ENCODE results near the gene SLC44A4.

DNA sequence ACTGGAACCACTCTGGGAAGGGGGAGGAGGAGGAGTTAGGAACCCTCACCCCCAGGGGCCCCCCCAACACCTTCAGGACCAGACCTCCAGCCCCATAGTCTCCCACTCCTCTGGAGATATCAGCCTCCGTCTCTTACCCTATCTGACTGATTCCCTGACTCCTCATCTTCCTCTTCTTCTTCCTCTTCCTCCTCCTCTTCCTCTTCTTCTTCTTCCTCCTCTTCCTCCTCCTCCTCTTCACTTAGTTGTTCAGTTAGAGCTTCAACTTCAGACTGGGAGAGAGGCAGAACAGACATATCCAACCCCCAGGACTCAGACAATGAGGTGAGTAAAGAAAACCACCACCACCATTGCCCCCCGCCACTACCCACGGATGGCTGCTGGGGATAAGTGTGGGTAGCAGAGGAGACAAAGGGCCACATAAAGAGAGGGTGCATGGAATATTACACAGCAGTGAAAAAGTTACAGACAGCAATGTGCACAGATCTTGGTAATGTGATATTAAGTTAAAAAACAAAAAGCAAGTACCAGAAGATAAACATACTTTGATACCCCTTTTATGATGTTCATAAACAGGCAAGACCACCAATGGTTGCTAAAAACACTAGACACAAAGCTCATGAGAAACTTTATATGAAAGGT is 10.7 kb upstream of the SLC44A4 start:
- TF ChIP-seq, protein P1, sequence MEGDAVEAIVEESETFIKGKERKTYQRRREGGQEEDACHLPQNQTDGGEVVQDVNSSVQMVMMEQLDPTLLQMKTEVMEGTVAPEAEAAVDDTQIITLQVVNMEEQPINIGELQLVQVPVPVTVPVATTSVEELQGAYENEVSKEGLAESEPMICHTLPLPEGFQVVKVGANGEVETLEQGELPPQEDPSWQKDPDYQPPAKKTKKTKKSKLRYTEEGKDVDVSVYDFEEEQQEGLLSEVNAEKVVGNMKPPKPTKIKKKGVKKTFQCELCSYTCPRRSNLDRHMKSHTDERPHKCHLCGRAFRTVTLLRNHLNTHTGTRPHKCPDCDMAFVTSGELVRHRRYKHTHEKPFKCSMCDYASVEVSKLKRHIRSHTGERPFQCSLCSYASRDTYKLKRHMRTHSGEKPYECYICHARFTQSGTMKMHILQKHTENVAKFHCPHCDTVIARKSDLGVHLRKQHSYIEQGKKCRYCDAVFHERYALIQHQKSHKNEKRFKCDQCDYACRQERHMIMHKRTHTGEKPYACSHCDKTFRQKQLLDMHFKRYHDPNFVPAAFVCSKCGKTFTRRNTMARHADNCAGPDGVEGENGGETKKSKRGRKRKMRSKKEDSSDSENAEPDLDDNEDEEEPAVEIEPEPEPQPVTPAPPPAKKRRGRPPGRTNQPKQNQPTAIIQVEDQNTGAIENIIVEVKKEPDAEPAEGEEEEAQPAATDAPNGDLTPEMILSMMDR (conservative IDR thresholded peaks at IDR 0.05; ENCODE audit: low read depth, low read length) = no peak
- no peak for TF ChIP-seq EZH2 (IDR thresholded peaks at IDR 0.05; ENCODE audit: borderline replicate concordance, low read depth, low read length, poor library complexity, severe bottlenecking)

All from A673 (cell line).